DOHH2 (cell line): ENCODE data around the gene SCRN3.

Source experiments
- CTCF ChIP-seq: fragments of 200-600 bp; sonication (generic); IDR thresholded peaks from one replicate; pipeline ENCODE4 v1.5.1; 2014; ENCODE audit warnings: antibody characterized with exemption, mild to moderate bottlenecking, low read depth, low read length; ENCODE audit not compliant: poor library complexity, severe bottlenecking
- EZH2phosphoT487 ChIP-seq: fragments of 200-600 bp; sonication (generic); IDR thresholded peaks from 2 replicates; pipeline ENCODE4 v1.6.1; 2017; ENCODE audit warnings: borderline replicate concordance, mild to moderate bottlenecking, antibody characterized with exemption, low read length, moderate library complexity, mixed read lengths

GRCh38 chr2:174430066-174430465, 34.5 kb downstream of the SCRN3 start:
- no peak for TF ChIP-seq CTCF
- no peak for TF ChIP-seq EZH2phosphoT487
